Tibial artery (tissue), 4 donors: Measurements from ENCODE around the gene DNAJA4.
A peak's percentile ranks its signal among the peaks of the same experiment; 100 is the strongest.

Source experiments
- DNase-seq, 2 donors: peaks; one replicate each; pipeline ENCODE4 v3.0.0-alpha.2; 2019
- H3K27ac ChIP-seq, 2 donors: fragments of 200-600 bp; sonication (generic) in 1 of 2; 1 replicate in 1 of 2; 2 replicates in 1 of 2; pipeline ENCODE4 v1.5.1; 2018 to 2019; ENCODE audit warnings: mild to moderate bottlenecking in 1 of 2
- H3K27me3 ChIP-seq, 2 donors: fragments of 200-600 bp; sonication (generic) in 1 of 2; one replicate each; pipeline versions ENCODE4 v1.5.1 to v1.6.0; 2016 to 2019
- H3K36me3 ChIP-seq, 3 donors: fragments of 200-600 bp; sonication (generic) in 2 of 3; one replicate each; pipeline ENCODE4 v1.5.1; 2016 to 2019; ENCODE audit warnings: mild to moderate bottlenecking in 2 of 3
- H3K4me1 ChIP-seq, 4 donors: fragments of 200-600 bp; sonication (generic) in 2 of 4; 1 replicate in 3 of 4; 2 replicates in 1 of 4; pipeline ENCODE4 v1.5.1; 2016 to 2019
- H3K4me3 ChIP-seq, 2 donors: fragments of 200-600 bp; sonication (generic) in 1 of 2; 1 replicate in 1 of 2; 2 replicates in 1 of 2; pipeline ENCODE4 v1.5.1; 2018 to 2019; ENCODE audit warnings: mild to moderate bottlenecking in 2 of 2
- H3K9me3 ChIP-seq, 3 donors: fragments of 200-600 bp; sonication (generic) in 1 of 3; one replicate each; pipeline ENCODE4 v1.5.1; 2016 to 2019
- intact Hi-C: fragments of 100-400 bp; cut with DNase I; formaldehyde crosslinking; loops from one replicate; pipeline ENCODE4 v1.15.0; 2023; ENCODE audit warnings: low total_unique reads
- TF ChIP-seq, protein P1 (sequence below), 2 experiments: fragments of 200-600 bp in 1 of 2; fragments of 450-650 bp in 1 of 2; IDR thresholded peaks; one replicate each; pipeline ENCODE4 v1.5.1; 2017 to 2019; ENCODE audit warnings: antibody characterized with exemption in 2 of 2, mild to moderate bottlenecking in 1 of 2, moderate library complexity in 1 of 2

The DNAJA4 gene

DNA sequence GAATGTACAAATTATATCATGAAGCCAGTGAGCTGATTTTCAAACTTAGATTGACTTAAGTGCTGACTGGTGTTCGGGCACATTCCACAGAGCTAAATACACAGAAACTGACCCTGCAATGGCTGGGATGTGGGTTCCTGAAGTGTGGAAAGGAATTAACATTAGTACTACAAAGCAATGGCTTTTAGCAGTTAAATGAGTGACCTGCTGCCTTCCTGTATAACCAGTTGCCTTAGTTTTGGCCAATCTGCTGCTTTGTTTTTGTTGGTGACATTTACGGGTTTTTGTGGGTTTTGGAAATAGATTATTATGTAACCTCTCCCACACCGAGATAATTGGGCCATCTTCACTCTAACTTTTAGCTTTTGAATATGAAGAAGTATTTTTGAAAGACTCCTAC is 37.5 kb downstream of the DNAJA4 start:
- DNase-seq: no peak
- TF ChIP-seq, protein P1, sequence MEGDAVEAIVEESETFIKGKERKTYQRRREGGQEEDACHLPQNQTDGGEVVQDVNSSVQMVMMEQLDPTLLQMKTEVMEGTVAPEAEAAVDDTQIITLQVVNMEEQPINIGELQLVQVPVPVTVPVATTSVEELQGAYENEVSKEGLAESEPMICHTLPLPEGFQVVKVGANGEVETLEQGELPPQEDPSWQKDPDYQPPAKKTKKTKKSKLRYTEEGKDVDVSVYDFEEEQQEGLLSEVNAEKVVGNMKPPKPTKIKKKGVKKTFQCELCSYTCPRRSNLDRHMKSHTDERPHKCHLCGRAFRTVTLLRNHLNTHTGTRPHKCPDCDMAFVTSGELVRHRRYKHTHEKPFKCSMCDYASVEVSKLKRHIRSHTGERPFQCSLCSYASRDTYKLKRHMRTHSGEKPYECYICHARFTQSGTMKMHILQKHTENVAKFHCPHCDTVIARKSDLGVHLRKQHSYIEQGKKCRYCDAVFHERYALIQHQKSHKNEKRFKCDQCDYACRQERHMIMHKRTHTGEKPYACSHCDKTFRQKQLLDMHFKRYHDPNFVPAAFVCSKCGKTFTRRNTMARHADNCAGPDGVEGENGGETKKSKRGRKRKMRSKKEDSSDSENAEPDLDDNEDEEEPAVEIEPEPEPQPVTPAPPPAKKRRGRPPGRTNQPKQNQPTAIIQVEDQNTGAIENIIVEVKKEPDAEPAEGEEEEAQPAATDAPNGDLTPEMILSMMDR (IDR thresholded peaks at IDR 0.05): no peak
- H3K4me1 ChIP-seq: peaks cover 0 to 18% (median 12%) of the 10 kb centered on the region in 4 donors
- no peaks in the 10 kb centered on the region for H3K36me3 ChIP-seq
- no peaks in the 10 kb centered on the region for H3K9me3 ChIP-seq
- intact Hi-C loops: no loop called here
- no peak overlapping the region for H3K27ac ChIP-seq
- no peak overlapping the region for H3K4me3 ChIP-seq
- peaks cover 0 to 24% of the 10 kb centered on the region in 2 donors for H3K27me3 ChIP-seq

DNA sequence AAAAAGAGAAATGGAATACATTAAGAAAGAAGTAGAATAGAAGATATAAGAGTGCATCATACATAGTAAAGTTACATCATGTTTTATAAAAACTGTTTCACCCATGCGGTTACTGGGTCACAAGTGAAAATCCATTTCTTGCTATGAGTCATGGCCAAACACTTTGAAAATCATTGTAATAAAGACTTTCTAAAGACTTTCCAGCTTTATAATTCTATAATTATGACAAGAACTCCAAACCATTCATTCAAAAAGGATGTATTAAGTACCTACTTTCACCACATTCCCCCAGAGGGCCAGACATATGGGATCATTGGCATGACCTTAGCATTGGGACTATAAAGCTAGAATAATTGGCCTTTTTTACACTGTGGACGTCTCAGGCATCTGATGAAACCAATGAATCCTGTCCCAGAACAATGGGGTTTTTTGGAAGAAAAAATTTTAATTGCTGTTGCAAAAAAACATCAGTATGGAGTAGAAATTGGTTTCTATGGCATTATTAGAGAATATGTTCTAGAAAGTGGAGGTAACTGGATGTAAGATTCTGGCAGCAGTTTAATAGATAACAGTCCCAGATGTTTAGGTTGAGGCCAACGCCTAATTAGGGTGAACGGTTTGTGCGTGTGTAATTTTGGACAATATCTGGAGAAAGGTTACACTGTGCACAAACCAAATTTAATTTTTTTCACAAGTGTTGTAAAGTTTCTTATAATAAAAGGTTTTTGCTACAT is 38.4 kb downstream of the DNAJA4 start:
- Histone ChIP-seq H3K9me3 (no peaks in the 10 kb centered on the region), H3K27ac (no peak overlapping the region), H3K27me3 (peaks cover 0 to 28% of the 10 kb centered on the region in 2 donors), H3K36me3 (no peaks in the 10 kb centered on the region), H3K4me1 (peaks cover 0 to 18% (median 11%) of the 10 kb centered on the region in 4 donors), H3K4me3 (no peak overlapping the region)
- TF ChIP-seq, protein P1 (IDR thresholded peaks at IDR 0.05): no peak
- no peak for DNase-seq
- intact Hi-C loops: no loop called here

DNA sequence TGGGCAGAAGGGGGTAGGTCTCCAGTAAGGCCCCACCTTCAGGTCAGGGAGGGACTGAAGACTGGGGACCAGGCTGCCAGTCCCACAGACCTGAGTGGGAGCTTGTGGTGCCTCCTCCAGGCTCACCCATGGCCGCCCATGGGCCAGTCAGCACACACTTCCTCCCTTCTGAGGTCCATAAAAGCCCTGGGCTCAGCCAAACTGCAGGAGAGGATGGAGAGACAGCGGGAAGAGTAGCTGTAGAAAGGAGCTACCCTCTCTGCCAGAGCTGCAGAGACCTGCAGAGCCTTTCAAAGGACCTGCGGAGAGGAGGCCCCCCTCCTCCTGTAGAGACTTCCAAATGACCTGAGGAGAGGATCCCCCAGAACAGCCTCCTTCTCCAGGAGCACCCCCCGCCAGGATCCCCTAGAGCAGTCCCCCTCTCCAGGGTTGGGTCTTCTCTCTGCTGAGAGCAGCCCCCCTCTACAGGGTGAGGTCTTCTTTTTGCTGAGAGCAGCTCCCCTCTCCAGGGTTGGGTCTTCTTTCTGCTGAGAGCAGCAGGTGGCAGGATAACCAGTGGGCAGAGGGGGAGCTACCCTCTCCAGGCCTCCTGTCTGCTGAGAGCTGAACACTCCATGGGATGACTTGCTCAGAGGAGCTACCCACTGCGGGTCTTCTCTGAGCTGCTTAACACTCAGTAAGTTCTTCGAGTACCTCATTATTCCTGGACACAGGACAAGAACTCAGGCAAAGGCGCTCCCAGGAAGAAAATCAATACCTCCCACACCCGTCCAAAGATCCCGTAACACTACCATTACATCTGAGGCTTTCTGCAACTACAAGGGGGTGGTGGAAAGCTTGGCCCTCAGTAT is 40.1 kb downstream of the DNAJA4 start:
- peak in 1 of 2 donors; percentile 48 for DNase-seq
- no peaks in the 10 kb centered on the region for H3K9me3 ChIP-seq
- TF ChIP-seq, protein P1 (IDR thresholded peaks at IDR 0.05): no peak
- intact Hi-C loops: no loop called here
- no peak overlapping the region for H3K27ac ChIP-seq
- peaks cover 0 to 44% of the 10 kb centered on the region in 2 donors for H3K27me3 ChIP-seq
- H3K36me3 ChIP-seq: no peaks in the 10 kb centered on the region
- H3K4me1 ChIP-seq: peaks cover 0 to 5% (median 0%) of the 10 kb centered on the region in 4 donors
- no peak overlapping the region for H3K4me3 ChIP-seq

DNA sequence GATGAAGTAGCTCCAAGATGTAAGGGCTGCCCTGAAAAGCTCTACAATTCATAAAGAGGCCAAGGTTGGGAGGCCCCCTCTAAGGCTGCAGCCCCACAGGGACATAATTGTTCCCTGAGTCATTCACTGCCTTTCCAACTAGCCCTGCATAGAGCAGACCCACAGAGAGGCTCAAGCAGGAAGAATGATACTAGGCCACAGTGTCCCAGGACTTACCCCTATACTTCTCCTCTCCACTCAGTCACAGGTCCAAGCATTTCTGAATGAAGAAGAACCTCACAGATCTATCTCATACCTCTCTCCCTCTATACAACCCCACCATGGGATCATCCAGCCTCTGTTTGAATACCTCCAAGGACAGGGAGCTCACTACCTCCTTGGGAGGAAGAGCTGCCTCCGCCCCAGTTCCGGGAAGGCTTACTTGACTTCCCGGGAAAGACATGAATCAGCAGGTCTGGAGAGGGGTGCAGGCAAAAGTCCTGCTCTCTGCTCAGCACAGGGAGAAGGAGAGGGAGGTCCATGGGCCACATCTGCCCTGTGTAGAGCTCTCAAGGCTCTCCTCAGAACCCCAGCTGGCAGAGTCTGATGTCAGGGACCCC is 41.9 kb downstream of the DNAJA4 start:
- no peak overlapping the region for H3K27ac ChIP-seq
- peaks cover 0 to 58% of the 10 kb centered on the region in 2 donors for H3K27me3 ChIP-seq
- intact Hi-C loops: no loop called here
- TF ChIP-seq, protein P1 (IDR thresholded peaks at IDR 0.05): no peak
- H3K9me3 ChIP-seq: no peaks in the 10 kb centered on the region
- H3K4me3 ChIP-seq: no peak overlapping the region
- H3K36me3 ChIP-seq: no peaks in the 10 kb centered on the region
- no peak for DNase-seq
- no peaks in the 10 kb centered on the region for H3K4me1 ChIP-seq

DNA sequence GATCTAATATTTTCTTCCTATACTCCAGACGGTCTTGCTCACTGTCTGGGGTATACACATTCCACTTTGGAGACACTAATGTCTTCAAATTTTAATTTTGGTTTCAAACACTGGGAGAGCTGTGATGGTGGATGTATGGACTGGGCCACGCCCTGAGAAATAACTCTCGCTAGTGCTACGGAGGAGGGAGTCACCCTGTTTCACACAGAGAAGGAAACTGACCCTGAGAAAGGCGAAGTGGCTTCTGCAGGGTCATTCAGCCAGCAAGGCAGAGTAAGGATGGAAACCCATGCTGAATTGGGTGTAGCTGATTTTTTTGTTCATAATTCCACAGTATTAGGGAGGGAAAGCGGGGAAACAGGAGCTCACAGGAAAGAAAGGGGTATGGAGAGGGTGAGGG is 43.6 kb downstream of the DNAJA4 start:
- Histone ChIP-seq H3K36me3 (no peaks in the 10 kb centered on the region), H3K4me1 (no peaks in the 10 kb centered on the region), H3K27me3 (peaks cover 0 to 59% of the 10 kb centered on the region in 2 donors), H3K27ac (no peak overlapping the region), H3K9me3 (no peaks in the 10 kb centered on the region), H3K4me3 (no peak overlapping the region)
- intact Hi-C loops: no loop called here
- DNase-seq: no peak
- TF ChIP-seq, protein P1 (IDR thresholded peaks at IDR 0.05): no peak
